Measurements from ENCODE around the gene CCL5. TPM values are rescaled to one million over a fixed set of nuclear protein-coding genes. Genes with fewer than 3 reads are reported as not detected.
"Not testable (repeated sequence)": the region's sequence is repeated elsewhere in the genome, so short reads cannot be mapped to it uniquely, and the experiment has no call there.

CCL5 gene
- total RNA-seq, 1 donor from 2014 or later: not detected

DNA sequence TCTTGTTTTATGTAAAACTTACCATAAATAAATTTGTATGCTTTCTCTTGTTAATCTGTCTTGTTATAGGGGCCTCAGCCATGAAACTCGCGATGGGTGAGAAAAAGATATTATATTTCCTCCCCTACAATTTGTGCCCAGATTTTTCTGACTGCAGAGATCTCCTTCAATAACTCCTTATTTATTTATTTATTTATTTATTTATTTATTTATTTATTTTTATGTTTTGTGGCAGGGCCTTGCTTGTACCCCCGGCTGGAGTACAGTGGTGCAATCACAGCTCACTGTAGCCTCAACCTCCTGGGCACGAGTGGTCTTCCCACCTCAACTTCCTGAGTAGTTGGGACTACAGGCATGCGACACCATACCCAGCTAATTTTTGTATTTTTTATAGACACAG is 23.3 kb upstream of the CCL5 start:
- no peaks in the 10 kb centered on the region for H3K36me3 ChIP-seq (ENCODE audit: control insufficient read depth, insufficient read depth, low read length)
- no peak for DNase-seq (ENCODE audit: low read depth)
- H3K4me3 ChIP-seq (ENCODE audit: low read depth, low read length): no peak overlapping the region
- no peaks in the 10 kb centered on the region for H3K27me3 ChIP-seq (ENCODE audit: control insufficient read depth, insufficient read depth, low read length)
- TF ChIP-seq, protein P1, sequence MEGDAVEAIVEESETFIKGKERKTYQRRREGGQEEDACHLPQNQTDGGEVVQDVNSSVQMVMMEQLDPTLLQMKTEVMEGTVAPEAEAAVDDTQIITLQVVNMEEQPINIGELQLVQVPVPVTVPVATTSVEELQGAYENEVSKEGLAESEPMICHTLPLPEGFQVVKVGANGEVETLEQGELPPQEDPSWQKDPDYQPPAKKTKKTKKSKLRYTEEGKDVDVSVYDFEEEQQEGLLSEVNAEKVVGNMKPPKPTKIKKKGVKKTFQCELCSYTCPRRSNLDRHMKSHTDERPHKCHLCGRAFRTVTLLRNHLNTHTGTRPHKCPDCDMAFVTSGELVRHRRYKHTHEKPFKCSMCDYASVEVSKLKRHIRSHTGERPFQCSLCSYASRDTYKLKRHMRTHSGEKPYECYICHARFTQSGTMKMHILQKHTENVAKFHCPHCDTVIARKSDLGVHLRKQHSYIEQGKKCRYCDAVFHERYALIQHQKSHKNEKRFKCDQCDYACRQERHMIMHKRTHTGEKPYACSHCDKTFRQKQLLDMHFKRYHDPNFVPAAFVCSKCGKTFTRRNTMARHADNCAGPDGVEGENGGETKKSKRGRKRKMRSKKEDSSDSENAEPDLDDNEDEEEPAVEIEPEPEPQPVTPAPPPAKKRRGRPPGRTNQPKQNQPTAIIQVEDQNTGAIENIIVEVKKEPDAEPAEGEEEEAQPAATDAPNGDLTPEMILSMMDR (IDR thresholded peaks at IDR 0.05; ENCODE audit: insufficient read depth, low read length, poor library complexity, severe bottlenecking): no peak

DNA sequence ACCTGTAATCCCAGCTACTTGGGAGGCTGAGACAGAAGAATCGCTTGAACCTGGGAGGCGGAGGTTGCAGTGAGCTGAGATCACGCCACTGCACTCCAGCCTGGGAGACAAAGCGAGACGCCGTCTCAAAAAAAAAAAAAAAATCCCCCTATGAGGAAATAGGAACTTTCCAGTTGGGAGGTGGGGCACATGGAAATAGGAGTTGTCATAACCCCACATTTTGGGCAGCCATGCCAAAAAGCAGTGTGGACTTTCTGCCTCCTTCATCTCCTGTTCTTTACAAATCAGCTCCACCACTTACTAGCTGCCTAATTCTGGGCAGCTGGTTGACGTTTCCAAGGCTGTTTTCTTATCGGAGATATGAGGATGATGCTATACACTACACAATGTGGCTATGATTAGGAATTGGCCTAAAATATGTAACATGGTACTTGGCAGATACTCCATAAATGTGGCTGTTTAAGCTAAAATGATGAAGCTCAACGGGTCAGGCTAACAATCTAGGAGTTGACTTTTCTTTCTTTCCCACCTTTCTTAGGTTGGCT is 21.5 kb upstream of the CCL5 start:
- TF ChIP-seq, protein P1 (IDR thresholded peaks at IDR 0.05; ENCODE audit: insufficient read depth, low read length, poor library complexity, severe bottlenecking): no peak
- H3K36me3 ChIP-seq (ENCODE audit: control insufficient read depth, insufficient read depth, low read length): no peaks in the 10 kb centered on the region
- no peak for DNase-seq (ENCODE audit: low read depth)
- H3K27me3 ChIP-seq (ENCODE audit: control insufficient read depth, insufficient read depth, low read length): no peaks in the 10 kb centered on the region
- no peak overlapping the region for H3K4me3 ChIP-seq (ENCODE audit: low read depth, low read length)

DNA sequence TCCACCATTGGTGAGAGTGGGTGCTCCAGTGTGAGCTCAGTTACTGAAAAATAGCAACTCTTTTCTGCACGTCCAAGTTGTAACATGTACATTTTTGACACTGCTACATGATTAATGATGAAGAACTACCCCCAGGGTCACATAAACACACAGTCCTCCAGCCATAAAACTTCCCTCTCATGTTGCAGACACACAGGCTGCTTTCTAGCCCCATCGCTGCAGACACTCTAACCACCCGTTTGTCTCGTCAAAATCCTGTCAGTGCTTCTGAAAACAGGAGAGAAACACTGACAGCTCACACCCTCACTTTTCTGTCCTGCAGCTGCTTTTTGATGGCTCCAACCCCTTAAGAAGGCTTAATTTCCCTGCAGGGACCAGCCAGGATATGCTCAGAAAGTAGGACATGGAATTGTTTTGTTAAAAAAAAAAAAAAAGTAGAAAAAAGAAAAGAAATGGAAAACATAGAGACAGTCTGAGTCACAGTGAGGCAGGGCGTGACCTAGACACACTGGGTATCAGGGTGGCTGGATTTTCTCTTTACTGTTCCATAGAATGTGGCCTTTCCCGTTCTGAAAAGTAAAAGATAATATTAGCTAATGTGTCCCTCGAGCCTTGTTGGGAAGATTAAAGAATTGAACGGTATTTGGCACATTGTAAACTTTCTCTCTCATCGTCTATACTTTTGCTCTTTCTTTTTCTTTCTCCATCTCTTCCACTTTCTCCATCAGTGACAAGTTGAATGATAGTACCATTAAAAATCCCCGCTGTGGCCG is 20.7 kb upstream of the CCL5 start:
- no peak for DNase-seq (ENCODE audit: low read depth)

DNA sequence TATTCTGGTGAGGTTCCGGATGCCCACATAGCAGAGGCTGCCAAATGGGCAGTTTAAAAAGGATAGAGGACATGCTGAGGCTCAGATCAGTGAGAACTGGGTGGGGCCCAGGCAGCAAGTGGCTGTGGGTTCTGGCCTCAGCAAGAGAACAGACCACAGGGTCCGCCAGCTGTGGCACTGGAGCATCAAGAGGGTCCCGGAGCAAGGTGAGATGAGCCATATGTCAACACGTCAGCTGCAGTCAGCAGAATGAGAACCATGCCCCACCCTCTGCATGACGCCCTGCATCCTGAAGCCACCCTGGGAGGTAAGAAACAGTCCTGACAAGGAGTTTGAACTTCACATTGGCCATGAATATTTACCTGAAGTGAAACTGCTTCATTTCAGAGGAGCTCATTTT is 20.1 kb upstream of the CCL5 start:
- no peak for DNase-seq (ENCODE audit: low read depth)
- H3K36me3 ChIP-seq (ENCODE audit: control insufficient read depth, insufficient read depth, low read length): no peaks in the 10 kb centered on the region
- TF ChIP-seq, protein P1 (IDR thresholded peaks at IDR 0.05; ENCODE audit: insufficient read depth, low read length, poor library complexity, severe bottlenecking): no peak
- no peaks in the 10 kb centered on the region for H3K27me3 ChIP-seq (ENCODE audit: control insufficient read depth, insufficient read depth, low read length)
- no peak overlapping the region for H3K4me3 ChIP-seq (ENCODE audit: low read depth, low read length)

More for the DNA sequence above, 20.7 kb upstream of the CCL5 start:
- Histone ChIP-seq H3K4me3 (ENCODE audit: low read depth, low read length) (no peak overlapping the region), H3K36me3 (ENCODE audit: control insufficient read depth, insufficient read depth, low read length) (no peaks in the 10 kb centered on the region), H3K27me3 (ENCODE audit: control insufficient read depth, insufficient read depth, low read length) (no peaks in the 10 kb centered on the region)
- TF ChIP-seq, protein P1 (IDR thresholded peaks at IDR 0.05; ENCODE audit: insufficient read depth, low read length, poor library complexity, severe bottlenecking): no peak

DNA sequence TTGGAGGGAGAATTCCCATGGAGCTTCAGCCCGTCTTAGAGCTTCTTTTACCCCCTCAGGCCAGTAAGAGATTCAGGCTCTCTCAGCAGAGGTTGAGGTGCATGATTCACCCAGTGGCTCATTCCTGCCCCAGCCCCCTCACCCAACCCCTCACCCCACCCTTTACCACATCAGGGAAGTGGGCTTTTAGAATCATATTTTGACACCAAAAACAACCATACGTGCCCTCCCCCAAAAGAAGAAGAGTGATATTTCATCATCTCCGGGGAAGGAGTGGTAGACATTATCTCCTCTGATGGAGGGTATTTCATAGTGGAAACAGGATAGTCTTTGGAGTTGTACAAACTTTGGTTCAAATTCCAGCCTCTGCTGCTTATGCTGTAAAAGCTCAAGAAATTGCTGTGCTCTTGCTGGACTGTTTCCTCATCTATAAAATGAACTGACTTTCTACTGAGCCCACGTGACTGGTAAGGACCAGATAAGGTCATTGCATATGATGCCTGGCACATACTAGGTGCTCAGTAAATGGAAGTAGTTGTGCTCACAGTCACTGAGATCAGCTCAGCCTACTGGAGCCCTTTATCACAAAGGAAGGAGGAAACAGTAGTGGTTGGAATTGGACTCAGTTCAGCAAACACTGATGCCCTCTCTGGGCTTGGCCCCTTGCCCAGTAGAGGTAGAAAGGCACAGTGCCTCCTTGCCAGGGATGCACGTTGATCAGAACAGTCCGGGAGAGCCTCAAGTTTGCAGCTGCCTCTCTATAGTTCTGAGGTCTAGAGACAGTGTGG is 18.3 kb upstream of the CCL5 start:
- no peaks in the 10 kb centered on the region for H3K36me3 ChIP-seq (ENCODE audit: control insufficient read depth, insufficient read depth, low read length)
- no peaks in the 10 kb centered on the region for H3K27me3 ChIP-seq (ENCODE audit: control insufficient read depth, insufficient read depth, low read length)
- H3K4me3 ChIP-seq (ENCODE audit: low read depth, low read length): no peak overlapping the region
- DNase-seq (ENCODE audit: low read depth): no peak
- TF ChIP-seq, protein P1 (IDR thresholded peaks at IDR 0.05; ENCODE audit: insufficient read depth, low read length, poor library complexity, severe bottlenecking): no peak

DNA sequence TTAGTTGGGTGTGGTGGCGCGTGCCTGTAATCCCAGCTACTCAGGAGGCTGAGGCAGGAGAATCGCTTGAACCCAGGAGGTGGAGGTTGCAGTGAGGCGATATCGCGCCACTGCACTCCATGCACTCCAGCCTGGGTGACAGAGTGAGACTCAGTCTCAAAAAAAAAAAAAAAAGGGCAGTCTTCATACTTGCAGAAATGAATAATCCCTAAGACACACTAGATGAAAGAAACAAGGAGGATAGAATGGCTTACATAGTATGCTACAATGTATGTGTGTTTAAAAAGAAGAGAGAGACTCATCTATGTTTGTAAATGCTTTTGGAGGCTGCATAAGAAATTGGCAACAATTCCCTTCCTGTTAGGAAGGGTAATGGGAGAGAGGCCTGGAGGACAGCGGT is 17.6 kb upstream of the CCL5 start:
- H3K36me3 ChIP-seq (ENCODE audit: control insufficient read depth, insufficient read depth, low read length); DNase-seq (ENCODE audit: low read depth); H3K4me3 ChIP-seq (ENCODE audit: low read depth, low read length): not testable (repeated sequence)

More for the DNA sequence above, 17.6 kb upstream of the CCL5 start:
- not testable (repeated sequence) for H3K27me3 ChIP-seq (ENCODE audit: control insufficient read depth, insufficient read depth, low read length)

Data from kidney epithelial cell (primary cell).